A673 (cell line): ENCODE results near the gene C4BPA. TPM values are rescaled to one million over a fixed set of nuclear protein-coding genes. Genes with fewer than 3 reads are reported as not detected.

Experiments
- BruUV-seq: library from RNA; stranded (reverse); fragments of 400-500 nt; replicated peaks from 2 replicates; lab custom pipeline; 2021; lab: Mats Ljungman, UMichigan
- CTCF ChIA-PET: fragments of 300-600 bp; sonication (Branson Sonifier 250); formaldehyde crosslinking; loops from one replicate; lab custom pipeline; 2022; ENCODE audit warnings: antibody characterized with exemption; lab: Charles Lee
- POLR2A ChIA-PET: fragments of 300-600 bp; sonication (Branson Sonifier 250); formaldehyde crosslinking; loops from one replicate; lab custom pipeline; 2022; ENCODE audit warnings: antibody characterized with exemption; ENCODE audit not compliant: low non-redundant PET; lab: Charles Lee
- DNase-seq: peaks from one replicate; pipeline ENCODE4 v3.0.0-alpha.2; 2015; ENCODE audit warnings: low spot score
- H3K27ac ChIP-seq: fragments of 200-600 bp; sonication (generic); 2 replicates; pipeline ENCODE4 v1.5.1; 2016; ENCODE audit warnings: mixed run types, low read depth, mild to moderate bottlenecking, mixed read lengths, antibody characterized with exemption, low read length; ENCODE audit not compliant: poor library complexity, severe bottlenecking
- H3K27me3 ChIP-seq: fragments of 200-600 bp; sonication (generic); replicated peaks from 2 replicates; pipeline ENCODE4 v1.6.1; 2017; ENCODE audit warnings: mixed run types, low read depth, mild to moderate bottlenecking, mixed read lengths, antibody characterized with exemption, low read length; ENCODE audit not compliant: insufficient read depth, poor library complexity
- H3K36me3 ChIP-seq: fragments of 200-600 bp; sonication (generic); 2 replicates; pipeline ENCODE4 v1.6.1; 2016; ENCODE audit warnings: mixed run types, mild to moderate bottlenecking, mixed read lengths, antibody characterized with exemption, low read length; ENCODE audit not compliant: insufficient read depth, poor library complexity, severe bottlenecking
- H3K4me1 ChIP-seq: fragments of 200-600 bp; sonication (generic); 2 replicates; pipeline ENCODE4 v1.6.1; 2017; ENCODE audit warnings: mixed run types, mild to moderate bottlenecking, mixed read lengths, antibody characterized with exemption, low read length; ENCODE audit not compliant: insufficient read depth, poor library complexity, severe bottlenecking
- H3K4me3 ChIP-seq: fragments of 200-600 bp; sonication (generic); 2 replicates; pipeline ENCODE4 v1.5.1; 2016; ENCODE audit warnings: low read depth, mixed run types, mild to moderate bottlenecking, mixed read lengths, low read length; ENCODE audit not compliant: poor library complexity, severe bottlenecking
- H3K9me3 ChIP-seq: fragments of 200-600 bp; sonication (generic); 2 replicates; pipeline ENCODE4 v1.6.1; 2016; ENCODE audit warnings: mixed run types, low read depth, mild to moderate bottlenecking, mixed read lengths, antibody characterized with exemption, low read length; ENCODE audit not compliant: poor library complexity, severe bottlenecking
- CTCF ChIP-seq: fragments of 300-800, 200-600 bp; sonication (generic); conservative IDR thresholded peaks from 2 replicates; pipeline ENCODE4 v1.5.1; 2017; ENCODE audit warnings: low read depth, mild to moderate bottlenecking, antibody characterized with exemption, low read length, moderate library complexity, mixed read lengths
- EZH2 ChIP-seq: fragments of 200-600 bp; sonication (generic); IDR thresholded peaks from 2 replicates; pipeline ENCODE4 v1.6.1; 2017; ENCODE audit warnings: borderline replicate concordance, low read depth, mild to moderate bottlenecking, mixed read lengths, antibody characterized with exemption, low read length; ENCODE audit not compliant: poor library complexity, severe bottlenecking
- intact Hi-C: fragments of 100-400 bp; cut with micrococcal nuclease; formaldehyde crosslinking; loops from one replicate; pipeline ENCODE4 v1.10.0; 2022; ENCODE audit not compliant: unreplicated experiment
- total RNA-seq: library from RNA; stranded (reverse); gene quantifications from 2 replicates; pipeline ENCODE4 v1.2.3, GENCODE V29; 2021

C4BPA gene
- total RNA-seq, 1 experiment from 2014 or later, result not detected

GRCh38 chr1:207088701-207089626 is 15.1 kb upstream of the C4BPA start, which contains the start of gene C4BPB:
Gene C4BPB (plus strand): TSS chr1:207088860. CDS start chr1:207089532, 672 bp downstream.
- Histone ChIP-seq H3K9me3 (no peaks in the 10 kb centered on the region), H3K36me3 (no peaks in the 10 kb centered on the region), H3K27ac (no peak within 1 kb of the TSS), H3K4me3 (no peak within 1 kb of the TSS), H3K4me1 (no peaks in the 10 kb centered on the region), H3K27me3 (peaks cover 27% of the 10 kb centered on the region)
- intact Hi-C loops, result no loop called here
- no TSS peak for BruUV-seq
- TF ChIP-seq CTCF (no peak), EZH2 (no peak)
- ChIA-PET CTCF (no interaction called here), POLR2A (no interaction called here)
- DNase-seq, result no peak

- Histone ChIP-seq H3K36me3 (no peaks in the 10 kb centered on the region), H3K4me1 (no peaks in the 10 kb centered on the region), H3K9me3 (no peaks in the 10 kb centered on the region), H3K27ac (no peak overlapping the region), H3K27me3 (peaks cover 34% of the 10 kb centered on the region), H3K4me3 (no peak overlapping the region)
- TF ChIP-seq CTCF (no peak), EZH2 (no peak)
- ChIA-PET CTCF (no interaction called here), POLR2A (no interaction called here)
- intact Hi-C loops, result no loop called here
- BruUV-seq, result no TSS peak
- no peak for DNase-seq
Measured at GRCh38 chr1:207089627-207090355, 14.2 kb upstream of the C4BPA start.

GRCh38 chr1:207091200-207091908 is 12.7 kb upstream of the C4BPA start:
- CTCF ChIA-PET, result no interaction called here
- POLR2A ChIA-PET, result no interaction called here

More at GRCh38 chr1:207091200-207091908, 12.7 kb upstream of the C4BPA start:
- TF ChIP-seq EZH2, result no peak
- TF ChIP-seq CTCF, result no peak
- no peaks in the 10 kb centered on the region for H3K4me1 ChIP-seq
- H3K27ac ChIP-seq, result no peak overlapping the region
- H3K4me3 ChIP-seq, result no peak overlapping the region
- H3K36me3 ChIP-seq, result no peaks in the 10 kb centered on the region
- no peak for DNase-seq
- H3K27me3 ChIP-seq, result peaks cover 30% of the 10 kb centered on the region
- intact Hi-C loops, result no loop called here
- H3K9me3 ChIP-seq, result no peaks in the 10 kb centered on the region
- no TSS peak for BruUV-seq
